Activated naive CD8-positive, alpha-beta T cell treated with anti-CD3 and anti-CD28 coated beads for 36 hours (primary cell): Measurements from ENCODE around the gene ST8SIA6. TPM values are rescaled to one million over a fixed set of nuclear protein-coding genes. Genes with fewer than 3 reads are reported as not detected.
A peak's percentile ranks its signal among the peaks of the same experiment; 100 is the strongest.

Experiments
- DNase-seq: peaks from one replicate; pipeline ENCODE4 v3.0.0; 2021
- H3K27ac Mint-ChIP-seq: one replicate; pipeline ENCODE4 v1.8.0; 2022; ENCODE audit warnings: mild to moderate bottlenecking, moderate library complexity, mixed read lengths
- H3K27me3 Mint-ChIP-seq: one replicate; pipeline ENCODE4 v1.8.0; 2022; ENCODE audit warnings: mild to moderate bottlenecking, mixed read lengths
- H3K36me3 Mint-ChIP-seq: one replicate; pipeline ENCODE4 v1.8.0; 2021; ENCODE audit warnings: mild to moderate bottlenecking, mixed read lengths
- H3K4me1 Mint-ChIP-seq: one replicate; pipeline ENCODE4 v1.8.0; 2021; ENCODE audit warnings: mixed read lengths
- H3K4me3 Mint-ChIP-seq: one replicate; pipeline ENCODE4 v1.8.0; 2022; ENCODE audit warnings: mild to moderate bottlenecking, moderate library complexity, mixed read lengths
- H3K9me3 Mint-ChIP-seq: one replicate; pipeline ENCODE4 v1.8.0; 2022; ENCODE audit warnings: mixed read lengths
- total RNA-seq, 2 experiments: library from RNA; stranded (reverse); gene quantifications; one replicate each; pipeline ENCODE4 v1.2.3, GENCODE V29; 2021

Gene ST8SIA6
- total RNA-seq, 2 experiments from 2014 or later, result not detected

- H3K4me1 Mint-ChIP-seq, result peaks cover 68% of the 10 kb centered on the region
- no peaks in the 10 kb centered on the region for H3K27me3 Mint-ChIP-seq
- H3K36me3 Mint-ChIP-seq, result peaks cover 2% of the 10 kb centered on the region
- no peak for DNase-seq
- H3K27ac Mint-ChIP-seq, result no peak overlapping the region
- H3K9me3 Mint-ChIP-seq, result no peaks in the 10 kb centered on the region
- no peak overlapping the region for H3K4me3 Mint-ChIP-seq
Observed at GRCh38 chr10:17426263-17426750, 28.1 kb downstream of the ST8SIA6 start.

DNA sequence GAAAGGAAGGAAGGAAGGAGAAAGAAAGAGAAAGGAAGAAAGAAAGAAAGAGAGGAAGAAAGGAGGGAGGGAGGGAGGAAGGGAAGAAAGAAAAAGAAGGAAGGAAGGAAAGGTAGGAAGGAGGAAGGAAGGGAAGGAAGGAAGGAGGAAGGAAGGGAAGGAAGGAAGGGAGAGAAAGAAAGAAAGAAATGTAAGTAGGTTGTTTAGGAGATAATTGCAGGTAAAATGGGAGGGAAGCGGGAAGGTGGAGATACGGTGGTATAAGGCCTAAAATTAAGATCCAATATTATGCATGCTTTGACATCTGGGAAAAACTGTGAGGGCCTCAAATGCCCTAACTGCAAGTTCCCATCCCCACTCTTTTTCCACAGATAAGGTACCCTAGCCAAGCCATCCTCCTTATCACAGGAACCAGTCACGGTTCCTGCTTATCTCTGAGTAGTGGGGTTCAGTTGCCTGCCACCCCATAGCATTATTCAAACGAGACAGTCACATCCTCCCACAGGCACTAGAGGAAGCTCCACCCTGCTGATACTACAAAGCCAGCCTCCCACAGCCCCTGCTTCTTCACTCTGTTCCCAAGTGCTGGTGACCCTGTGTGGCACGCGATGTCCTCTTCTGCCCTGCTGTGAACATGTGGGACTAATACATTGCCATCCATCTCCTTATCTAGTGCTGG is 28.7 kb downstream of the ST8SIA6 start:
- peaks cover 2% of the 10 kb centered on the region for H3K36me3 Mint-ChIP-seq
- H3K27me3 Mint-ChIP-seq, result no peaks in the 10 kb centered on the region
- H3K4me1 Mint-ChIP-seq, result peaks cover 67% of the 10 kb centered on the region
- DNase-seq, result no peak
- H3K9me3 Mint-ChIP-seq, result no peaks in the 10 kb centered on the region
- peak overlapping the region; percentile 35 for H3K27ac Mint-ChIP-seq
- H3K4me3 Mint-ChIP-seq, result no peak overlapping the region

DNA sequence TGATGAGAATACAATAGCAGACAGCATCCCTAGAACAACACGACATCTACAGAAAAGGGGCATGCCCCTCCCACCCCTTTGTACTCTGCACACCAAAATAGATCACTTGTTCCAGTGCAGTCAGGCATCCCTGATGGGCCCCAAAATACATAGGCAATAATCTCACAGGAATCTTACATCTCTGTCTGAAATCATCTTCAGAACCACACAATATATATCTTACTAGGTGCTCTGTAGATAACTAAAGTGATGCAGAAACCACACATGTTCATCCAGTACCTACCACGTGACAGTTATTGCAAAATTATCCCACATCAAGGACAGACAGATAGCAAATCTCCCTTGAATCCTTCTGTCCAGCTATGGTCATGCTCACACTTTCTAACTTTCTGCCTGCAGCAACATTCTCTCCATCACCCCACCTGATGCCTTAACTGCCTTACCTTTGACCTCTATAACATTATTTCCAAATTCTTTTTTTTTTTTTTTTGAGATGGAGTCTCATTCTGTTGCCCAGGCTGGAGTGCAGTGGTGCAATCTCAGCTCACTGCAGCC is 30.7 kb downstream of the ST8SIA6 start:
- Mint-ChIP-seq H3K27ac (no peak overlapping the region), H3K36me3 (peaks cover 2% of the 10 kb centered on the region), H3K9me3 (no peaks in the 10 kb centered on the region), H3K27me3 (no peaks in the 10 kb centered on the region), H3K4me1 (peaks cover 52% of the 10 kb centered on the region), H3K4me3 (no peak overlapping the region)
- DNase-seq, result no peak

DNA sequence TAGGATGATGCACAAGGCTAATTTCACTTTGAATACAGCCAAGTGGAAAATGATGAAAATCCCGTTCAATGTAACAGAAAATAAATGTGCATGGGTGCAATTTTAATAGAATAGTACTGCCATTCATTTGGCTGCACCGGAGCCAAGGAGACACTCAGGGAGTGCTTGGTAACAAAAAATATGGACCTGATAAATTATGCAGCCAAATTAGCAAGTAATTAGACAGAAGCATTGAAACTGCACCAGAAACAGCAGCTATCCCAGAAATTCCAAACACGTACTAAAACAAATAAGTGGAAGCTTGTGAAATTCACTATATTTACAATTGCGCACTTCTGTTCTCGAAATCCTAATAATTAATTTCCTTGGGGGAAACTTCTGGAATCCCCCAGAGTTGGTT is 31.5 kb downstream of the ST8SIA6 start:
- H3K4me1 Mint-ChIP-seq, result peaks cover 44% of the 10 kb centered on the region
- no peak overlapping the region for H3K4me3 Mint-ChIP-seq
- no peak for DNase-seq
- no peaks in the 10 kb centered on the region for H3K27me3 Mint-ChIP-seq
- H3K9me3 Mint-ChIP-seq, result no peaks in the 10 kb centered on the region
- H3K27ac Mint-ChIP-seq, result no peak overlapping the region
- H3K36me3 Mint-ChIP-seq, result peaks cover 2% of the 10 kb centered on the region

DNA sequence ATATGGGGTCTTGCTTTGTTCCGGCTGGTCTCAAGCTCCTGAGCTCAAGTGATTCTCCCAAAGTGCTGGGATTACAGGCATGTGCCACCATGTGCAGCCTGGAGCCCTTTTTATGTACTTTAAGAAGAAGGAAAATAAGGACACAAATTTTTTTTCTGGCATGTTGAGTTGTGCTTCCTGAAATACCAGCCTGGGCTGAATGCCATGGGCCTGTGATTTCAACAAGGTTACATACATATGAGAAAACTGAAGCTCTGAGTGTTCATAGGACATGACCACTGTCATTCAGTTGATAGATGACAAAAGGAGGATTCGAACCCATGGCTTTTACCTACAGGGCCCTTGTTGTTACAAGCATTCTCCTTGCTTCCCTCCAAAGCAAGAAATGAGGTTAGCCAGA is 36.1 kb downstream of the ST8SIA6 start:
- no peaks in the 10 kb centered on the region for H3K36me3 Mint-ChIP-seq
- H3K4me1 Mint-ChIP-seq, result peaks cover 5% of the 10 kb centered on the region
- H3K9me3 Mint-ChIP-seq, result peaks cover 2% of the 10 kb centered on the region
- H3K4me3 Mint-ChIP-seq, result no peak overlapping the region
- no peak overlapping the region for H3K27ac Mint-ChIP-seq
- no peak for DNase-seq
- no peaks in the 10 kb centered on the region for H3K27me3 Mint-ChIP-seq

DNA sequence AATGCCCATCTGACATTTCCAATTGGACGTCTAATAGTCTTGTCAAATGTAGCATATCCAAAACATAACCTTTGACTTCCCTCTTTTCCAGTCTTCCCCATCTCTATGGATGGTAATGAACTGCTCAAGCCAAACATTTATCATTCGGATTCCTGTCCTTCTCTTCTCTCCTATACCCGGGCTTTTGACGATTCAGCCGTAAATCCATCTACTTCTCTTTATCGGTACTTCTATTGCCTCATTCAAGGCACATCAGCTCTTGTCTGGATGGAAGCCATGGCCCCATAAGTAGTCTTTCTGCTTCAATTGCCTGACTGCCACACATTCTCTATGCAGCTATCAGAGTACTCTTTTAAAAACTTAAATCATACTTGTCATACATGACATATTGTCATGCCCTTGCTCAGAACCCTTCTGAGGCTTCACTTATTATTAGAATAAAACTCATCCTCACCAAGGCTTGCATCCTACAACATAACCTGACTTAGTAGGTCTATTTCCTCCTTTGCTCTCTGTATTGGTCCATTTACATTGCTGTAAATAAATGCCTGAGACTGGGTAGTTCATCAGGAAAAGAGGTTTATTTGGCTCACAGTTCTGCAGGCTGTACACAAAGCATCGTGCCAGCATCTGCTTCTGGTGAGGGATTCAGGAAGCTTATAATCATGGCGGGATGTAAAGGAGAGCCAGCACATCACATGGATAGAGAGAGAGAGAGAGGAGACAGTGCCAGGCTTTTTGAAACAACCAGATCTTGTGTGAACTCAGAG is 37.8 kb downstream of the ST8SIA6 start:
- Mint-ChIP-seq H3K27ac (no peak overlapping the region), H3K36me3 (no peaks in the 10 kb centered on the region)

GRCh38 chr10:17415046-17415658 is 39.2 kb downstream of the ST8SIA6 start:
- H3K9me3 Mint-ChIP-seq, result peaks cover 2% of the 10 kb centered on the region
- no peaks in the 10 kb centered on the region for H3K27me3 Mint-ChIP-seq
- no peak overlapping the region for H3K27ac Mint-ChIP-seq

More for the DNA sequence above, 37.8 kb downstream of the ST8SIA6 start:
- peaks cover 2% of the 10 kb centered on the region for H3K9me3 Mint-ChIP-seq
- no peak for DNase-seq
- no peak overlapping the region for H3K4me3 Mint-ChIP-seq
- H3K27me3 Mint-ChIP-seq, result no peaks in the 10 kb centered on the region
- H3K4me1 Mint-ChIP-seq, result peaks cover 3% of the 10 kb centered on the region

DNA sequence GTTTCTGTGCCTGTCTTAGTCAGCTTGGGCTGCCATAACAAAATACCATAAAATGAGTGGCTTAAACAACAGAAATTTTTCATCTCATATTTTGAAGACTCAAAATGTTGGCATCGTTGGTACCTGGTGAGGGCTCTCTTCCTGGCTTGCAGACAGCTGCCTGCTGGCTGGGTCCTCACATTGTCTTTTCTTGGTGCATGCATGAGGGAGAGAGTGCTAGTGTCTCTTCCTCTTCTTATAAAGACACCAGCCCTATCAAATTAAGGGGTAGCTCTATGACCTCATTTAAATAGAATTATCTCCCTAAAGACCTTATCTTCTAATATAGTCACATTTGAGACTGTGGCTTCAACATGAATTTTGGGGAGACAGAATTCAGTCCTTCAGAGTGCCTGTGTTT is 39.9 kb downstream of the ST8SIA6 start:
- H3K4me3 Mint-ChIP-seq, result no peak overlapping the region
- peaks cover 13% of the 10 kb centered on the region for H3K4me1 Mint-ChIP-seq
- H3K27ac Mint-ChIP-seq, result no peak overlapping the region
- H3K9me3 Mint-ChIP-seq, result peaks cover 2% of the 10 kb centered on the region
- DNase-seq, result no peak
- H3K27me3 Mint-ChIP-seq, result no peaks in the 10 kb centered on the region
- no peaks in the 10 kb centered on the region for H3K36me3 Mint-ChIP-seq

More at GRCh38 chr10:17415046-17415658, 39.2 kb downstream of the ST8SIA6 start:
- H3K4me1 Mint-ChIP-seq, result peaks cover 7% of the 10 kb centered on the region
- no peak for DNase-seq
- H3K36me3 Mint-ChIP-seq, result no peaks in the 10 kb centered on the region
- no peak overlapping the region for H3K4me3 Mint-ChIP-seq

- Mint-ChIP-seq H3K27ac (no peak overlapping the region), H3K36me3 (no peaks in the 10 kb centered on the region), H3K27me3 (no peaks in the 10 kb centered on the region)
Observed at GRCh38 chr10:17413876-17414275, 40.5 kb downstream of the ST8SIA6 start.

GRCh38 chr10:17412323-17412722 is 42.1 kb downstream of the ST8SIA6 start:
- H3K36me3 Mint-ChIP-seq, result no peaks in the 10 kb centered on the region
- H3K27ac Mint-ChIP-seq, result no peak overlapping the region
- DNase-seq, result no peak
- no peaks in the 10 kb centered on the region for H3K27me3 Mint-ChIP-seq
- H3K9me3 Mint-ChIP-seq, result peaks cover 2% of the 10 kb centered on the region
- H3K4me1 Mint-ChIP-seq, result peaks cover 13% of the 10 kb centered on the region
- H3K4me3 Mint-ChIP-seq, result no peak overlapping the region

More at GRCh38 chr10:17413876-17414275, 40.5 kb downstream of the ST8SIA6 start:
- Mint-ChIP-seq H3K4me1 (peaks cover 13% of the 10 kb centered on the region), H3K4me3 (no peak overlapping the region), H3K9me3 (peaks cover 2% of the 10 kb centered on the region)
- DNase-seq, result no peak

DNA sequence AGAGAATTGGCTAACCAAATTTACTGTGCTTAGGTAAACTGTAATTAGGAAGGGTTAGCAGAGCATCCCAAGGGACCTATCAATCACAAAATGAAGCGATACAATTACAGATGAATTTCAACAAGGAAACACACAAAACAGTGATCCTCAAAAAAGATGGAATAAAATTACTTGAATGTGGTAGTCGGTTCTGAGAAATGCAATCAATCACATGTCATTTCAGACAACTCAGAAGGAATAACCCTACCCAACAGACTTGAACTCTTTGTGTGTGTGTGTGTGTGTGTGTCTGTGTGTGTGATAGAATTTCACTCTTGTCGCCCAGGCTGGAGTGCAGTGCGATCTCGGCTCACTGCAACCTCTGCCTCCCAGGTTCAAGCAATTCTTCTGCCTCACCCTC is 43.5 kb downstream of the ST8SIA6 start:
- DNase-seq, result no peak
- no peak overlapping the region for H3K27ac Mint-ChIP-seq
- H3K4me1 Mint-ChIP-seq, result peaks cover 13% of the 10 kb centered on the region
- H3K36me3 Mint-ChIP-seq, result no peaks in the 10 kb centered on the region
- H3K9me3 Mint-ChIP-seq, result no peaks in the 10 kb centered on the region
- H3K27me3 Mint-ChIP-seq, result no peaks in the 10 kb centered on the region
- H3K4me3 Mint-ChIP-seq, result no peak overlapping the region

GRCh38 chr10:17409170-17409733 is 45.1 kb downstream of the ST8SIA6 start:
- H3K4me1 Mint-ChIP-seq, result peaks cover 13% of the 10 kb centered on the region
- DNase-seq, result no peak
- no peak overlapping the region for H3K27ac Mint-ChIP-seq

DNA sequence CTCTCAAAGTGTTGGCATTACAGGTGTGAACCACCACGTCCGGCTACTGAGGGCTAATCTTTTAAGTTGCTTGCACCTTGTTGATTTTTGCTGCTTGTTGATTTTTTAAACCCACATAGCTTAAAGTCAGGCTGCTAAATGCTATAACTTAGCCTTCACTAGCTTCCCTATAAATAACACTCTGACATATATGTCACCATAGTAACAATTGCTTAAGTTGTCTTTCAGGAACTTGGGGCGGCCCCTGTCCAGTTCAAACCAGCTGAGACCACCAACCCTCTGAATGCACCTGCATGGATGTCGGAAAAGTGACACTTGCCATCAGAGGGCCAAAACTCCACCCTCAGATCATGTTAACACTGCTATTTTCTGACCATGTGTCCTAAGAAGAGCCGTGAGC is 47.3 kb downstream of the ST8SIA6 start:
- H3K27me3 Mint-ChIP-seq, result no peaks in the 10 kb centered on the region
- H3K9me3 Mint-ChIP-seq, result no peaks in the 10 kb centered on the region
- H3K36me3 Mint-ChIP-seq, result no peaks in the 10 kb centered on the region
- H3K27ac Mint-ChIP-seq, result no peak overlapping the region
- no peak overlapping the region for H3K4me3 Mint-ChIP-seq
- H3K4me1 Mint-ChIP-seq, result peaks cover 13% of the 10 kb centered on the region
- DNase-seq, result no peak

More at GRCh38 chr10:17409170-17409733, 45.1 kb downstream of the ST8SIA6 start:
- Mint-ChIP-seq H3K36me3 (no peaks in the 10 kb centered on the region), H3K4me3 (no peak overlapping the region), H3K27me3 (no peaks in the 10 kb centered on the region), H3K9me3 (no peaks in the 10 kb centered on the region)

DNA sequence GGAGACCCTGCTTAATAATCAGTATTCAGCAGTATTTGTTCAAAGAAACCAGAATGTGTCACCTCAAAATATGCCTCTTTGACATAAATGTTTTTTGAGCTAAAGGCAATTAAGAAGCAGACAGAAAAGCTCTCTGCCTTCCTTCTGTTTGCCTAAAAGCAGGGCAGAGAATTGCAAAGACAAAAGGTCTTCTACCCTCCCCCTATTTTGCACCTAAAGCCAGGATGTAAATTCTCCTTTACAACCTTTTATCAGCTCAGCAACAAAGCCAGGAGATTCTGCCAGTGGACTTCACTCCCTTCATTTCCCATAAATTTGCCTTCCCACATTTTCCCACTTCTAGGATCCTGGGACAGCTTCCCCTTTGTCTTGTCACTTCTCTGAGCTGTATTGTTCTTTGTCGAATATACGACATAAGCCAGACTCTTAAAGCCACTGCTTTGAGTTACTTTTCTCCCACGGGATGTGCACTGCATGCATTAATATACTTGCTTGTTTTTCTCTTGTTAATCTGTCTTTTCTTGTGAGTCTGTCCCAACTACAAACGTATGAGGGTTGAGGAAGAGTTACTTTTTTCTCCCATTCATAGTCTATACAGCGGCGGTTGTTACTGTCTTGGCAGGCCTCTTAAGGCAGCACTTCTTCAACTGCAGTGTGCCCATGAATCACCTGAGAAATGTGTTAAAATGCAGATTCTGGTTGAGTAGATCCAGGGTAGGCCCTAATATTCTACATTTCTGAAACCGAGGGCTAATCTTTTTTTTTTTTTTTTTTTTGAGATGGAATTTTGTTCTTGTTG is 48.2 kb downstream of the ST8SIA6 start:
- DNase-seq, result no peak
- Mint-ChIP-seq H3K27me3 (no peaks in the 10 kb centered on the region), H3K4me3 (no peak overlapping the region), H3K9me3 (peaks cover 1% of the 10 kb centered on the region), H3K4me1 (peaks cover 13% of the 10 kb centered on the region), H3K36me3 (no peaks in the 10 kb centered on the region), H3K27ac (no peak overlapping the region)
